Measurements from ENCODE around the gene MYH9.

MYH9 gene

GRCh38 chr22:36301851-36302250 is 85.9 kb downstream of the MYH9 start:
- no peaks in the 10 kb centered on the region for H3K4me1 ChIP-seq (ENCODE audit: control insufficient read depth, low read depth, low read length)
- no peaks in the 10 kb centered on the region for H3K27me3 ChIP-seq (ENCODE audit: insufficient read depth, low read length, poor library complexity)
- H3K36me3 ChIP-seq (ENCODE audit: control insufficient read depth, insufficient read depth, low read length), result peaks cover 64% of the 10 kb centered on the region
- no peak overlapping the region for H4K5ac ChIP-seq (ENCODE audit: low read length)
- no peak overlapping the region for H2BK5ac ChIP-seq (ENCODE audit: low read length)
- no peak overlapping the region for H2AK5ac ChIP-seq (ENCODE audit: low read length)
- no CpG with 5 or more reads among the region's 8 CpGs for WGBS (ENCODE audit: extremely low coverage, insufficient coverage, low lambda C conversion rate)
- DNase-seq, result no peak
- H3K18ac ChIP-seq (ENCODE audit: low read length), result no peak overlapping the region
- H3K23ac ChIP-seq (ENCODE audit: low read length), result no peak overlapping the region
- no peak overlapping the region for H3K27ac ChIP-seq (ENCODE audit: low read depth, low read length)
- no peak overlapping the region for H3K56ac ChIP-seq (ENCODE audit: low read length)
- H3K4me3 ChIP-seq (ENCODE audit: low read length), result no peak overlapping the region
- no peaks in the 10 kb centered on the region for H3K79me2 ChIP-seq (ENCODE audit: control insufficient read depth, insufficient read depth, low read length)
- H3K9ac ChIP-seq (ENCODE audit: low read length), result no peak overlapping the region
- no peak overlapping the region for H3K4ac ChIP-seq (ENCODE audit: low read depth, low read length)
- no peak overlapping the region for H2BK120ac ChIP-seq (ENCODE audit: low read depth, low read length)
- H2BK15ac ChIP-seq (replicated peaks; ENCODE audit: low read depth), result no peak overlapping the region
- no peak overlapping the region for H4K8ac ChIP-seq (ENCODE audit: low read depth, low read length)
- no peak overlapping the region for H3K4me2 ChIP-seq (ENCODE audit: low read length)
- peaks cover 10% of the 10 kb centered on the region for H3K79me1 ChIP-seq (ENCODE audit: low read length)

DNA sequence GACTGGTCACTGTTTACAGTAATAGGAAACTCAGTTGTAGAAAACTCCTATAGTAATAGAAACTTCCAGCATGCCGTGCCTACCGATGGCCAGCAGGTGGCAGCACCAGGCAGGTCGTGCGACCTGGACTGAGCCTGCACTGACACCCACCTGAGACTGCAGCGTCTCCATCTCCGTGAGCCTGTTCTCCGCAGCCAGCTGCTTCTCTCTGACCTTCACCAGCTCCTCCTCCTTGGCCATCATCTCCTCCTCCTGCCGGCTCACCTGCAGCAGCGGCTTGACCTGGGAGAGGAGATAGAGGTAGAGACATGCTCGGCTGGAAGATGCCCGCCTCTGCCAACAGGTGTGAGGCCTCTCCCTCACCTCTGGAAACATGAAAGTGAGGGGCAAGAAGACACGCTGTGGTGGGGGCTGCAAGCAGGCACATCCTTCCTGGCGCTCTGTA is 86.4 kb downstream of the MYH9 start:
- DNase-seq, result peak; percentile 89

DNA sequence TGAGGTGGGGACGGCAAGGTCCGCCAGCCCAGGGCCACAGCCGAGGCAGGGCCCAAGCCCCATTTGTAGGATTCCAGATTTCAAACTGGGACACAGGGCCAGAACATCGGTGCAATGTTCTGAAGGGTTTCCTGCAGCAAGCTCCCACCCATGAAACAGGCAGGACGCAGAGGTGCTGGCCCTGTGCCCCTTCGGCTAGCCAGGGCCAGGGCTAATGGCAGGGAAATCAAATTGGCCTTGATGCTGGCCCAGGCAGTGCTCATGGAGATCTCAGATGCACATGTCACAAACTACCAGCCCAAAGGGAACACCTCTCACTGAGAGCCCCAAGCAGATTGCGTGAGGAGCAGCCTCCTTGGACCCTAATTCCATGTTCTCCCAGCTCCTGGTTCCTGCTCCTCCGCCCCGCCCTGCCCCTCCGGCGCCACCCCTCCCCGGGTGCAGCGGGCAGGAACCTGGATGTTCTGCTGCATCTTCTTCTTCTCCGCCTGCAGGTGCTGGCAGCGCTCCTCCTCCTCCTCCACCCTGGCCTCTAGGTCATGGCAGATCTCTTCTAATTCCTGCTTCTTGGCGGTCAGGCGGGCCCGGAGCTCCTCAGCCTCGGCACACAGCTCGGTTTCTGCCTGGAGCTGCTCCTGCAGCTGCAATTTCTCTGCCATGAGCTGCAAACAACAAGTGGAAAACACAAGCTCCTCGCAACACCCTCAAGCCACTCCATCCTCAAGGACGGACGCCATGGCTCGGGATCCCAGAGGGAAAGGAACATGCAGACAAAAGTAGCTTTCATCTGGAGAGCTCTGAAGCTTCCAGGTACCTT is 87.2 kb downstream of the MYH9 start:
- no peak overlapping the region for H2BK15ac ChIP-seq (replicated peaks; ENCODE audit: low read depth)
- peaks cover 58% of the 10 kb centered on the region for H3K36me3 ChIP-seq (ENCODE audit: control insufficient read depth, insufficient read depth, low read length)
- no peak overlapping the region for H3K4me2 ChIP-seq (ENCODE audit: low read length)
- no peak overlapping the region for H3K27ac ChIP-seq (ENCODE audit: low read depth, low read length)
- H3K56ac ChIP-seq (ENCODE audit: low read length), result no peak overlapping the region
- H3K4me1 ChIP-seq (ENCODE audit: control insufficient read depth, low read depth, low read length), result no peaks in the 10 kb centered on the region
- no peak overlapping the region for H2AK5ac ChIP-seq (ENCODE audit: low read length)
- no peak for DNase-seq
- no peak overlapping the region for H3K4ac ChIP-seq (ENCODE audit: low read depth, low read length)
- H3K79me2 ChIP-seq (ENCODE audit: control insufficient read depth, insufficient read depth, low read length), result no peaks in the 10 kb centered on the region
- no peak overlapping the region for H4K8ac ChIP-seq (ENCODE audit: low read depth, low read length)
- no peaks in the 10 kb centered on the region for H3K27me3 ChIP-seq (ENCODE audit: insufficient read depth, low read length, poor library complexity)
- H3K79me1 ChIP-seq (ENCODE audit: low read length), result peaks cover 10% of the 10 kb centered on the region
- no peak overlapping the region for H3K18ac ChIP-seq (ENCODE audit: low read length)
- no peak overlapping the region for H4K5ac ChIP-seq (ENCODE audit: low read length)
- no peak overlapping the region for H3K23ac ChIP-seq (ENCODE audit: low read length)
- H3K4me3 ChIP-seq (ENCODE audit: low read length), result no peak overlapping the region
- no peak overlapping the region for H2BK5ac ChIP-seq (ENCODE audit: low read length)
- no peak overlapping the region for H2BK120ac ChIP-seq (ENCODE audit: low read depth, low read length)
- H3K9ac ChIP-seq (ENCODE audit: low read length), result no peak overlapping the region
- no CpG with 5 or more reads among the region's 24 CpGs for WGBS (ENCODE audit: extremely low coverage, insufficient coverage, low lambda C conversion rate)

More for the DNA sequence above, 86.4 kb downstream of the MYH9 start:
- Histone ChIP-seq H3K27me3 (ENCODE audit: insufficient read depth, low read length, poor library complexity) (no peaks in the 10 kb centered on the region), H3K27ac (ENCODE audit: low read depth, low read length) (no peak overlapping the region), H2AK5ac (ENCODE audit: low read length) (no peak overlapping the region), H4K5ac (ENCODE audit: low read length) (no peak overlapping the region), H3K4me2 (ENCODE audit: low read length) (no peak overlapping the region), H3K79me1 (ENCODE audit: low read length) (peaks cover 10% of the 10 kb centered on the region), H3K4ac (ENCODE audit: low read depth, low read length) (no peak overlapping the region), H3K56ac (ENCODE audit: low read length) (no peak overlapping the region), H4K8ac (ENCODE audit: low read depth, low read length) (no peak overlapping the region), H3K18ac (ENCODE audit: low read length) (no peak overlapping the region), H3K4me1 (ENCODE audit: control insufficient read depth, low read depth, low read length) (no peaks in the 10 kb centered on the region), H3K79me2 (ENCODE audit: control insufficient read depth, insufficient read depth, low read length) (no peaks in the 10 kb centered on the region), H2BK15ac (replicated peaks; ENCODE audit: low read depth) (no peak overlapping the region), H2BK5ac (ENCODE audit: low read length) (no peak overlapping the region), H2BK120ac (ENCODE audit: low read depth, low read length) (no peak overlapping the region), H3K36me3 (ENCODE audit: control insufficient read depth, insufficient read depth, low read length) (peaks cover 63% of the 10 kb centered on the region), H3K9ac (ENCODE audit: low read length) (no peak overlapping the region), H3K23ac (ENCODE audit: low read length) (no peak overlapping the region), H3K4me3 (ENCODE audit: low read length) (no peak overlapping the region)
- no CpG with 5 or more reads among the region's 13 CpGs for WGBS (ENCODE audit: extremely low coverage, insufficient coverage, low lambda C conversion rate)

GRCh38 chr22:36299911-36300310 is 87.9 kb downstream of the MYH9 start:
- no peak overlapping the region for H2BK15ac ChIP-seq (replicated peaks; ENCODE audit: low read depth)
- no CpG with 5 or more reads among the region's 12 CpGs for WGBS (ENCODE audit: extremely low coverage, insufficient coverage, low lambda C conversion rate)
- H3K23ac ChIP-seq (ENCODE audit: low read length), result no peak overlapping the region
- no peak overlapping the region for H2BK5ac ChIP-seq (ENCODE audit: low read length)
- H3K36me3 ChIP-seq (ENCODE audit: control insufficient read depth, insufficient read depth, low read length), result peaks cover 57% of the 10 kb centered on the region
- no peak overlapping the region for H2BK120ac ChIP-seq (ENCODE audit: low read depth, low read length)
- H3K4me1 ChIP-seq (ENCODE audit: control insufficient read depth, low read depth, low read length), result no peaks in the 10 kb centered on the region
- H4K5ac ChIP-seq (ENCODE audit: low read length), result no peak overlapping the region
- H3K4me2 ChIP-seq (ENCODE audit: low read length), result no peak overlapping the region
- H2AK5ac ChIP-seq (ENCODE audit: low read length), result no peak overlapping the region
- H3K27ac ChIP-seq (ENCODE audit: low read depth, low read length), result no peak overlapping the region
- no peaks in the 10 kb centered on the region for H3K27me3 ChIP-seq (ENCODE audit: insufficient read depth, low read length, poor library complexity)
- H3K56ac ChIP-seq (ENCODE audit: low read length), result no peak overlapping the region
- no peak overlapping the region for H4K8ac ChIP-seq (ENCODE audit: low read depth, low read length)
- no peak for DNase-seq
- no peak overlapping the region for H3K4ac ChIP-seq (ENCODE audit: low read depth, low read length)
- no peak overlapping the region for H3K18ac ChIP-seq (ENCODE audit: low read length)
- peaks cover 10% of the 10 kb centered on the region for H3K79me1 ChIP-seq (ENCODE audit: low read length)
- H3K9ac ChIP-seq (ENCODE audit: low read length), result no peak overlapping the region
- H3K4me3 ChIP-seq (ENCODE audit: low read length), result no peak overlapping the region
- H3K79me2 ChIP-seq (ENCODE audit: control insufficient read depth, insufficient read depth, low read length), result no peaks in the 10 kb centered on the region

DNA sequence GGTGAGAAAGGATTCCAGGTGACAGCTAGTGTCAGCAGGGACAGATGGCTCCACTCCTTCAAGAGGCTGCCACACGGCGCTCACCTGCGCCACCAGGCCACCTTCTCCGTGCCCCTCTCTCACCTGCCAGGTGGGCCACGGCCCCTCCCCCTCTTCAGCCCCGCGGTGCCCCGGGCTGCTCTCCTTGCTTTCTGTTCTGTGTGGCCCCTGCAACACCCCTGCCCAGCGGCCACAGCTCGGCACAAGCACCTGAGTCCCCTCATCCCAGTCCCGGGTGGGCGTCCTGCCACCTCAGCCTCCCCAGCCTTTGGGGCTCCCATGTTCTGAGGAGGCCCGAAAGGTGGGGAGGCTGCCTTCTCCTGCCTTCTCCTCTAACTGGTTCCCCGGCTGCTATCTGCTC is 88.5 kb downstream of the MYH9 start:
- Histone ChIP-seq H3K56ac (ENCODE audit: low read length) (no peak overlapping the region), H3K4me3 (ENCODE audit: low read length) (no peak overlapping the region), H3K27me3 (ENCODE audit: insufficient read depth, low read length, poor library complexity) (no peaks in the 10 kb centered on the region), H4K5ac (ENCODE audit: low read length) (no peak overlapping the region), H3K36me3 (ENCODE audit: control insufficient read depth, insufficient read depth, low read length) (peaks cover 59% of the 10 kb centered on the region), H3K27ac (ENCODE audit: low read depth, low read length) (no peak overlapping the region), H2AK5ac (ENCODE audit: low read length) (no peak overlapping the region), H4K8ac (ENCODE audit: low read depth, low read length) (no peak overlapping the region), H2BK15ac (replicated peaks; ENCODE audit: low read depth) (no peak overlapping the region), H3K79me1 (ENCODE audit: low read length) (peaks cover 10% of the 10 kb centered on the region), H3K4ac (ENCODE audit: low read depth, low read length) (no peak overlapping the region), H3K18ac (ENCODE audit: low read length) (no peak overlapping the region), H3K4me1 (ENCODE audit: control insufficient read depth, low read depth, low read length) (no peaks in the 10 kb centered on the region), H2BK120ac (ENCODE audit: low read depth, low read length) (no peak overlapping the region), H3K4me2 (ENCODE audit: low read length) (no peak overlapping the region), H3K9ac (ENCODE audit: low read length) (no peak overlapping the region), H2BK5ac (ENCODE audit: low read length) (no peak overlapping the region), H3K79me2 (ENCODE audit: control insufficient read depth, insufficient read depth, low read length) (no peaks in the 10 kb centered on the region), H3K23ac (ENCODE audit: low read length) (no peak overlapping the region)
- WGBS (ENCODE audit: extremely low coverage, insufficient coverage, low lambda C conversion rate), result no CpG with 5 or more reads among the region's 14 CpGs
- DNase-seq, result no peak

- H3K79me1 ChIP-seq (ENCODE audit: low read length), result peaks cover 10% of the 10 kb centered on the region
- no peak overlapping the region for H4K5ac ChIP-seq (ENCODE audit: low read length)
- no peak overlapping the region for H3K4ac ChIP-seq (ENCODE audit: low read depth, low read length)
- no peak for DNase-seq
- H3K4me1 ChIP-seq (ENCODE audit: control insufficient read depth, low read depth, low read length), result no peaks in the 10 kb centered on the region
- H2AK5ac ChIP-seq (ENCODE audit: low read length), result no peak overlapping the region
- H3K4me3 ChIP-seq (ENCODE audit: low read length), result no peak overlapping the region
- H3K9ac ChIP-seq (ENCODE audit: low read length), result no peak overlapping the region
- H2BK5ac ChIP-seq (ENCODE audit: low read length), result no peak overlapping the region
- H3K23ac ChIP-seq (ENCODE audit: low read length), result no peak overlapping the region
- no peak overlapping the region for H3K4me2 ChIP-seq (ENCODE audit: low read length)
- no peaks in the 10 kb centered on the region for H3K27me3 ChIP-seq (ENCODE audit: insufficient read depth, low read length, poor library complexity)
- H3K18ac ChIP-seq (ENCODE audit: low read length), result no peak overlapping the region
- no peak overlapping the region for H2BK120ac ChIP-seq (ENCODE audit: low read depth, low read length)
- no peak overlapping the region for H2BK15ac ChIP-seq (replicated peaks; ENCODE audit: low read depth)
- no peak overlapping the region for H4K8ac ChIP-seq (ENCODE audit: low read depth, low read length)
- H3K79me2 ChIP-seq (ENCODE audit: control insufficient read depth, insufficient read depth, low read length), result no peaks in the 10 kb centered on the region
- H3K56ac ChIP-seq (ENCODE audit: low read length), result no peak overlapping the region
- H3K27ac ChIP-seq (ENCODE audit: low read depth, low read length), result no peak overlapping the region
- H3K36me3 ChIP-seq (ENCODE audit: control insufficient read depth, insufficient read depth, low read length), result peaks cover 61% of the 10 kb centered on the region
- WGBS (ENCODE audit: extremely low coverage, insufficient coverage, low lambda C conversion rate), result no CpG with 5 or more reads among the region's 13 CpGs
These were observed 89.2 kb downstream of the MYH9 start for GRCh38 chr22:36298601-36299000.
